Endothelial cell of umbilical vein (primary cell): ENCODE measurements around the gene ABR. TPM values are rescaled to one million over a fixed set of nuclear protein-coding genes. Genes with fewer than 3 reads are reported as not detected.

Source experiments
- BruUV-seq: library from RNA; stranded (reverse); fragments of 400-500 nt; replicated peaks from 2 replicates; lab custom pipeline; 2021; lab: Mats Ljungman, UMichigan
- CTCF ChIA-PET: fragments of 300-600, 350-600 bp; sonication (Branson Sonifier 250); formaldehyde crosslinking; loops from one replicate; lab custom pipeline; 2021; ENCODE audit warnings: antibody characterized with exemption, inconsistent platforms; lab: Charles Lee
- POLR2A ChIA-PET: fragments of 300-600, 350-600 bp; sonication (Branson Sonifier 250); formaldehyde crosslinking; loops from one replicate; lab custom pipeline; 2021; ENCODE audit warnings: antibody characterized with exemption, inconsistent platforms; lab: Charles Lee
- DNase-seq: peaks from one replicate; pipeline ENCODE4 v3.0.0-alpha.2; 2011; ENCODE audit warnings: low read depth, low spot score
- FAIRE-seq: peaks from 2 replicates; lab custom pipeline; 2011; peaks lifted over from hg19 to GRCh38; lab: Jason Lieb, UNC
- H2AFZ ChIP-seq: 2 replicates; pipeline ENCODE4 v1.6.0; 2012; ENCODE audit warnings: low read depth, low read length, control low read depth, inconsistent platforms
- H3K27ac ChIP-seq: 2 replicates; pipeline ENCODE4 v1.5.1; 2011; ENCODE audit warnings: low read depth, mild to moderate bottlenecking, control low read depth, low read length, moderate library complexity; ENCODE audit not compliant: insufficient read depth
- H3K27me3 ChIP-seq, 2 experiments: 2 replicates each; pipeline versions ENCODE4 v1.6.0 to v1.6.1; 2011; ENCODE audit warnings: low read length in 2 of 2, mixed read lengths in 1 of 2; ENCODE audit not compliant: control insufficient read depth in 2 of 2, insufficient read depth in 2 of 2
- H3K36me3 ChIP-seq, 2 experiments: 2 replicates in 1 of 2; 3 replicates in 1 of 2; pipeline ENCODE4 v1.5.1; 2011; ENCODE audit warnings: low read length in 2 of 2, mild to moderate bottlenecking in 1 of 2, moderate library complexity in 1 of 2; ENCODE audit not compliant: control insufficient read depth in 2 of 2, insufficient read depth in 2 of 2; ENCODE audit errors: extremely low read depth in 1 of 2
- H3K4me1 ChIP-seq: 3 replicates; pipeline ENCODE4 v1.5.1; 2011; ENCODE audit warnings: mild to moderate bottlenecking, low read length; ENCODE audit not compliant: control insufficient read depth, insufficient read depth; ENCODE audit errors: extremely low read depth
- H3K4me2 ChIP-seq: 2 replicates; pipeline ENCODE4 v1.6.1; 2011; ENCODE audit warnings: low read length, control low read depth, mixed read lengths; ENCODE audit not compliant: insufficient read depth
- H3K4me3 ChIP-seq, 3 experiments: fragments of 200-600 bp in 1 of 3; sonication (generic), shearing (Covaris generic) in 1 of 3; replicated peaks in 1 of 3; 2 replicates each; pipeline ENCODE4 v1.5.1; 2011 to 2016; ENCODE audit warnings: control low read depth in 3 of 3, low read length in 3 of 3, mild to moderate bottlenecking in 2 of 3, inconsistent platforms in 1 of 3, low read depth in 1 of 3, moderate library complexity in 1 of 3; ENCODE audit not compliant: insufficient read depth in 1 of 3
- H3K79me2 ChIP-seq: 2 replicates; pipeline ENCODE4 v1.6.0; 2012; ENCODE audit warnings: low read length, inconsistent platforms; ENCODE audit not compliant: control insufficient read depth, insufficient read depth
- H3K9ac ChIP-seq: replicated peaks from 2 replicates; pipeline ENCODE3; 2011; ENCODE audit warnings: low read length, control low read depth; ENCODE audit not compliant: insufficient read depth; ENCODE audit errors: extremely low read depth
- H3K9me1 ChIP-seq: replicated peaks from 3 replicates; pipeline ENCODE4 v1.6.0; 2011; ENCODE audit warnings: mild to moderate bottlenecking, low read length; ENCODE audit not compliant: control insufficient read depth, insufficient read depth; ENCODE audit errors: extremely low read depth
- H3K9me3 ChIP-seq: replicated peaks from 2 replicates; pipeline ENCODE4 v1.5.1; 2012; ENCODE audit warnings: low read length, inconsistent platforms; ENCODE audit not compliant: control insufficient read depth, insufficient read depth
- H4K20me1 ChIP-seq: replicated peaks from 2 replicates; pipeline ENCODE3; 2011; ENCODE audit warnings: mild to moderate bottlenecking, low read length; ENCODE audit not compliant: control insufficient read depth, insufficient read depth; ENCODE audit errors: extremely low read depth
- EZH2 ChIP-seq: IDR thresholded peaks from 2 replicates; pipeline ENCODE4 v1.6.1; 2012; ENCODE audit warnings: borderline replicate concordance, low read depth, mild to moderate bottlenecking, moderate library complexity, low read length, inconsistent platforms; ENCODE audit not compliant: severe bottlenecking
- FOS ChIP-seq: IDR thresholded peaks from 2 replicates; pipeline ENCODE4 v1.6.1; 2011; ENCODE audit warnings: mild to moderate bottlenecking, low read length, moderate library complexity, borderline replicate concordance; ENCODE audit not compliant: insufficient read depth
- GATA2 ChIP-seq: IDR thresholded peaks from 2 replicates; pipeline ENCODE4 v1.7.0; 2011; ENCODE audit warnings: low read depth, mild to moderate bottlenecking, moderate library complexity, mixed read lengths, low read length; ENCODE audit not compliant: insufficient read length, insufficient read depth
- JUN ChIP-seq: IDR thresholded peaks from 2 replicates; pipeline ENCODE4 v1.6.1; 2011; ENCODE audit warnings: borderline replicate concordance, low read depth; ENCODE audit not compliant: insufficient read length, insufficient read depth
- MAX ChIP-seq: IDR thresholded peaks from 2 replicates; pipeline ENCODE4 v1.6.1; 2011; ENCODE audit not compliant: insufficient read depth, insufficient read length
- MYC ChIP-seq: IDR thresholded peaks from one replicate; pipeline ENCODE4 v1.6.1; 2011; ENCODE audit warnings: mild to moderate bottlenecking, low read depth, low read length
- POLR2A ChIP-seq: IDR thresholded peaks from 2 replicates; pipeline ENCODE4 v1.6.1; 2012; ENCODE audit warnings: low read depth, mild to moderate bottlenecking, control low read depth, low read length
- POLR2AphosphoS5 ChIP-seq: IDR thresholded peaks from 2 replicates; pipeline ENCODE4 v1.6.1; 2012; ENCODE audit warnings: low read depth, mild to moderate bottlenecking, control low read depth, low read length, moderate library complexity; ENCODE audit not compliant: insufficient read depth
- dilution Hi-C: fragments of 300-500 bp; cut with MboI; formaldehyde crosslinking; loops from one replicate; pipeline ENCODE4 v1.15.0; 2019; ENCODE audit warnings: low sequenced_read_pairs; ENCODE audit not compliant: extremely low pct_ligation_motif_present
- intact Hi-C: fragments of 100-400 bp; cut with micrococcal nuclease; formaldehyde crosslinking; loops from one replicate; pipeline ENCODE4 v1.10.0; 2022
- polyA plus RNA-seq, 4 experiments: library from polyadenylated mRNA; depleted of rRNA in 3 of 4; stranded (reverse) in 3 of 4; unstranded in 1 of 4; fragments of >200 nt; gene quantifications; 2 replicates each; pipeline versions ENCODE4 v1.2.1 to v1.2.3, GENCODE V29; 2011 to 2012; ENCODE audit warnings: missing spikeins in 1 of 4
- total RNA-seq: library from RNA; stranded (reverse); gene quantifications from 2 replicates; pipeline ENCODE4 v1.2.3, GENCODE V29; 2021
- TF ChIP-seq, protein P1 (sequence below), 2 donors: IDR thresholded peaks; 1 replicate in 1 of 2; 2 replicates in 1 of 2; pipeline ENCODE4 v1.5.1; 2011; ENCODE audit warnings: low read length in 2 of 2, mild to moderate bottlenecking in 2 of 2, moderate library complexity in 2 of 2, control low read depth in 1 of 2, inconsistent platforms in 1 of 2, low read depth in 1 of 2; ENCODE audit not compliant: insufficient read depth in 1 of 2; ENCODE audit errors: extremely low read depth in 1 of 2

ABR gene
- total and polyA plus RNA-seq, 2 donors (not counting 3 experiments of a cell fraction or from before 2014, with no cell fraction given), result 83.5 to 96.8 TPM

- no peak overlapping the region for H2AFZ ChIP-seq
- no peak for TF ChIP-seq MAX
- TF ChIP-seq EZH2, result no peak
- TF ChIP-seq JUN, result no peak
- TF ChIP-seq POLR2AphosphoS5, result no peak
- no peak for TF ChIP-seq MYC
- no peak for TF ChIP-seq POLR2A
- TF ChIP-seq, protein P1, sequence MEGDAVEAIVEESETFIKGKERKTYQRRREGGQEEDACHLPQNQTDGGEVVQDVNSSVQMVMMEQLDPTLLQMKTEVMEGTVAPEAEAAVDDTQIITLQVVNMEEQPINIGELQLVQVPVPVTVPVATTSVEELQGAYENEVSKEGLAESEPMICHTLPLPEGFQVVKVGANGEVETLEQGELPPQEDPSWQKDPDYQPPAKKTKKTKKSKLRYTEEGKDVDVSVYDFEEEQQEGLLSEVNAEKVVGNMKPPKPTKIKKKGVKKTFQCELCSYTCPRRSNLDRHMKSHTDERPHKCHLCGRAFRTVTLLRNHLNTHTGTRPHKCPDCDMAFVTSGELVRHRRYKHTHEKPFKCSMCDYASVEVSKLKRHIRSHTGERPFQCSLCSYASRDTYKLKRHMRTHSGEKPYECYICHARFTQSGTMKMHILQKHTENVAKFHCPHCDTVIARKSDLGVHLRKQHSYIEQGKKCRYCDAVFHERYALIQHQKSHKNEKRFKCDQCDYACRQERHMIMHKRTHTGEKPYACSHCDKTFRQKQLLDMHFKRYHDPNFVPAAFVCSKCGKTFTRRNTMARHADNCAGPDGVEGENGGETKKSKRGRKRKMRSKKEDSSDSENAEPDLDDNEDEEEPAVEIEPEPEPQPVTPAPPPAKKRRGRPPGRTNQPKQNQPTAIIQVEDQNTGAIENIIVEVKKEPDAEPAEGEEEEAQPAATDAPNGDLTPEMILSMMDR (IDR thresholded peaks at IDR 0.05; ENCODE audit: extremely low read depth in 1 of 2, insufficient read depth in 1 of 2, low read depth in 1 of 2, low read length in 2 of 2), result no peak
- no peak for TF ChIP-seq FOS
- no peak for TF ChIP-seq GATA2
- peaks cover 35% of the 10 kb centered on the region for H3K4me1 ChIP-seq
- no peak overlapping the region for H3K27ac ChIP-seq
- ChIA-PET CTCF (interaction anchor here (0.9 to 1.9 kb wide), 5 partner anchors 10 to 49 kb away, joined by 3 to 13 read pairs (median 6); no protein-coding TSS in a partner anchor), POLR2A (no interaction called here)
- no TSS peak for BruUV-seq
- no peaks in the 10 kb centered on the region for H3K27me3 ChIP-seq
- H3K36me3 ChIP-seq, result peaks cover 0 to 2% of the 10 kb centered on the region in 2 experiments
- H3K9me1 ChIP-seq, result no peaks in the 10 kb centered on the region
- FAIRE-seq (peak; percentile 15), DNase-seq (no peak)
- dilution Hi-C loops (no loop called here), intact Hi-C loops (no loop called here)
- peaks cover 14% of the 10 kb centered on the region for H3K79me2 ChIP-seq
- no peaks in the 10 kb centered on the region for H4K20me1 ChIP-seq
- H3K4me2 ChIP-seq, result peak overlapping the region; percentile 33
- no peaks in the 10 kb centered on the region for H3K9me3 ChIP-seq
- H3K4me3 ChIP-seq, result peak overlapping the region in 2 of 3 experiments; percentile 64 to 72
- H3K9ac ChIP-seq, result no peak overlapping the region
These were observed 71.9 kb downstream of the ABR start for GRCh38 chr17:1107777-1108477.
